Muscle of arm (tissue), 12 donors: Measurements from ENCODE around the gene MAS1. TPM values are rescaled to one million over a fixed set of nuclear protein-coding genes. Genes with fewer than 3 reads are reported as not detected.
"Not testable (repeated sequence)": the region's sequence is repeated elsewhere in the genome, so short reads cannot be mapped to it uniquely, and the experiment has no call there.

ENCODE experiments used
- DNase-seq: peaks from one replicate; pipeline ENCODE4 v3.0.0-alpha.2; 2013
- polyA plus RNA-seq, 12 donors: library from polyadenylated mRNA; unstranded; fragments of 120-200 nt; gene quantifications; one replicate each; pipeline ENCODE4 v1.2.1, GENCODE V29; 2013; ENCODE audit not compliant: insufficient read length in 12 of 12

MAS1 gene
- polyA plus RNA-seq, 12 donors, result 0.11 to 1.1 (median 0.30) TPM; not detected in 2

DNA sequence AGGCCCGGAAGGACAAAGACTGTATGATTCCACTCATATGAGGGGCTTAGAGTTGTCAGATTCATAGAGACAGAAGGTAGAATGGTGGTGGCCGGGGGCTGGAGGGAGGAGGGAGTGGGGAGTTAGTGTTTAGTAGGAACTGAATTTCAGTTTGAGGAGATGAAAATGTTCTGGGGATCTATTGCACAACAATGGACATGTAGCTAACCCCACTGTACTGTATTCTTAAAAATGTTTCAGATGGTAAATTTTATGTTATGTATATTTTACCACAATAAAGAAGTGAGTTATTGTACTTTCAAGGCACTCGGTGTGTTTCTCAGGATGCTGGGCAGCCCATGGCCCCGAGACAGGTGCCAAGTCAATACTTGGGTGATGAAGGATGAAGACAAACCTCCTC is 25.4 kb downstream of the MAS1 start:
- no peak for DNase-seq

DNA sequence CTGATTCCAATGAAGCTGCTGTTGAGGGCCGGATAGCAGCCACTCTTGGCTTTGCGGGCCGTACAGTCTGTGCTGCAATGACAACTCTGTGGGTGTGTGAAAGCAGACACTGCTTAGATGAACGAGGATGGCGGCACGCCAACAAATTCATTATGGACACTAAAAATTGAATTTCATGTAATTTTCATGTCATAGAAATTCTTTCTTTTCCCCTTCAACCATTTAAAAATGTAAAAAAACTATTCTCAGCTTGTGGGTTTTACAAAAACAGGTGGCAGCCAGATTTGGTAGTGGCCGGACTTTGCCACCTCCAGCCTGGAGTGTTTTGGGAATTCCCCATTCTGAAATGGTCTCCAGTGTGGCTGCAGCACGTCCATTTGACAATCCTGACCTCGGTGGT is 26.0 kb downstream of the MAS1 start:
- no peak for DNase-seq

DNA sequence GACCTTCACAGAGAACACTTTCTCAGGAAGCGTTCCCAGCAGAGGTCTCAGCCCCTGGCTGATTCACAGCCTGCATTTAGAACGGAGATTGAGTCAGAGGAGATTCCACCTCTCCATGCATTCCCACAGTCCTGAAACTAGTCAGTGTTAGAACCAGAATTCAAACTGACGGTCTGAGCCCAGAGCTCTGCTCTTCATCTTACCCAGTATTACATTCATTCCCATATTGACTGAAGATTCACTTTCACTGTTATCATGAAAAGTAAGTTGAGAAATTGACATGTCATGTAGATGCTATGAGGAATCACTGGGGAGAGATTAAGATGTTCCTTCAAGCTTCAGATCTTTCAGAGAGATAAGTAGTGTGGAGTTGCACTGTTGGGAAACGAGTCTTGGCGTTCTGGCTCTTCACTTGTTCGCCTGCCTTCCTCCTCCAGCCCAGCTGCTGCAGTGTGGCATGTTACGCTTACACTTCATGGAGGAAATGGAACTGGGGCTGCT is 28.3 kb downstream of the MAS1 start:
- no peak for DNase-seq

DNA sequence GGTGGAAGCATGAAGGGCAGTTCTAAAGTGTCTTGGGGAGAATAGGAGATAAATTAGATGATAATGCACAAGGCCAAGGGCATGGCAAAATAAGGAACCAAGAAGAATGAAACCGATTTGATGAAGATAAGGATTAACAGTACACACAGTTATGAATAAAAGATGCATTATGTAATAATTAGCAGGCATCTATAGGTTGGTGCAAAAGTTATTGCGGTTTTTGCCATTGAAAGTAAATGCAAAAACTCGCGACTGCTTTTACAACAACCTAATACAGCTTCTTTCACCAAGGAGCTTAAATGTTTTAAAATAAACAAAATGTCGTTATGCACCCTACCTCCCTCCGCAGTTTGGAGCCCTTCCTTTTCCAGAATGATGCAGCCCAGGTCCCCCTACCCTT is 29.0 kb downstream of the MAS1 start:
- DNase-seq, result no peak

DNA sequence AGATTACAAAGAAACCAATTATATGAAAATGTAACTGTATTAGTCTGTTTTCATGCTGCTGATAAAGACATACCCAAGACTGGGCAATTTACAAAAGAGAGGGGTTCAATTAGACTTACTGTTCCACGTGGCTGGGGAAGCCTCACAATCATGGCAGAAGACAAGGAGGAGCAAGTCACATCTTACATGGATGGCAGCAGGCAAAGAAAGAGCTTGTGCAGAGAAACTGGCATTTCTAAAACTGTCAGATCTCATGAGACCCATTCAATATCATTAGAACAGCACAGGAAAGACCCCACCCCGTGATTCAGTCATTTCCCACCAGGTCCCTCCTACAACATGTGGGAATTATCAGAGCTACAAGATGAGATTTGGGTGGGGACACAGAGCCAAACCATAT is 33.4 kb downstream of the MAS1 start:
- DNase-seq, result not testable (repeated sequence)

DNA sequence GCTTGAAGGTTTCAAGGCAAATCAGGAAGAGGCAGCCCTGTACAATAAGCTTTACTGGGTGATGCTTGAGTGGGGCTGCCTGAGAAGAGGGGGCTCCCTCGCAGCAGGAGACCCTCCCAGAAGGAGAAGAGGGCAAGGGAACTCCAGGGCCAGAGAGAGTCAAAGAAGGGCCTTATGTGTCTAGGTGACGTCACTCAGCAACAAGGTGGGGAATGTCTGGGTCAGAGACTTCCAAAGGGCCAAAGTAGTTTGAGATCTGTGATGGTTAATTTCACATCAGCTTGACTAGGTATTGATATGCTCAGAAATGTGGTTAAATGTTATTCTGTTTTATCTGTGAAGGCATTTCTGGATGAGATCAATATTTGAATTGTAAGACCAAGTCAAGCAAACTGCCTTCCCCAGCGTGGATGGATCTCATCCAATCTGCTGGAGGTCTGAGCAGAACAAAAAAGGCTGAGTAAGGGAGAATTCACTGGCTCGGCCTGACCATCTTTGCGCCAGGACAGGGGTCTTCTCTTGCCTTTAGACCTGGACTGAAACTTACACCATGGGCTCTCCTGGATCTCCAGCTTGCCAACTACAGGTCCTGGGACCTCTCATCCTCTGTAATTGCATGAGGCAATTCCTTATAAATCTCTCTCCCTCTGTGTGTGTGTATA is 35.9 kb downstream of the MAS1 start:
- no peak for DNase-seq

DNA sequence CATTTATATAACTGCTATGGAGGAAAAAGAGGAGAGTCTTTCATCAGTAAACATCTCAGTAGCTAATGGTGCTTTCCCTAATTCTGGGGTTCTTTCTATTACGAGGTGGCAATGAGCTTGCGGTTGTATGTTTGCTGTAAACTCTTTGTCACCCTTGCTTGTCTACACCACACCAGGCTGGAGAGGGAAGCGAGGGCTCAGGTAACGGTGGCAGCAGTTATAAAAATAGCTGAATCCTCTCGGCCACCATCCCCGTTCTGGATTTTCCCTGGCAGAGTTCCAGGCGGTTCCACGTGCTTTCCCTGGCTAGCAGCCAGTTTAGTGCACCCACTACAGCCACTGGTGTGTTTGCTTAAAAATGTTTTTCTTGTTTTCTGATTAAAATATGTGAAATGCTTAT is 39.0 kb downstream of the MAS1 start:
- DNase-seq, result no peak

DNA sequence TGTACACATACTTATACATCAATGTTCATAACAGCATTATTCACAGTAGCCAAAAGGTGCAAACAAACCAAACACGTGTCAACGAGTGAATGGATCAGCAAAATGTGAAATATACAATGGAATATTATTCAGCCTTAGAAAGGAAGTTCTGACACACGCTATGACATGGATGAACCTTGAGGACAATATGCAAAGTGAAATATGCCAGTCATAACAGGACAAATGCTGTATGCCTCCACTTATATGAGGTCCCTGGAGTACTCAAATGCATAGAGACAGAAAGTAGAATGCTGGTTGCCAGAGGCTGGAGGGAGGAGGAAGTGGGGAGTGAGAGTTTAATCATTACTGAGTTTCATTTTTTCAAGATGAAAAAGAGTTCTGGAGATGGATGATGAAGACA is 40.3 kb downstream of the MAS1 start:
- DNase-seq, result no peak

DNA sequence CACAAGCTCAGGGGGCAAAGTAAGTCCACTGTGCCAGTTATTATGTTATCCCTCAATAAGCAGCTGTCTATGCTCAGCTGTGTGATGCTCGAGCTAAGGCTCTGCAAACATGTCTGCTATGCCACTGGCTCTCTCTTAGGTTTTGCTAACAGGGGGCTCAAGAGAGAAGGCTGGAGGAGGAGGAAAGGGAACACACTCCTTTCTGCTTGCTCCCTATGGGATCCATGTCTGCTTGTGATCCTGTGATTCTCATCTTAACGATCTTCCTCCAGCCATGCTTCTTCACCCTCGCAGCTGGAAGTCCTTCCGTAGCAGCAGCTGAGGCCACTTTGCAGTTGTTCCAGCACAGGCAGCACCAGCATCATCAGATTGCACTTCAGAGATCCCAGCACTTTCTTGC is 41.1 kb downstream of the MAS1 start:
- DNase-seq, result no peak

DNA sequence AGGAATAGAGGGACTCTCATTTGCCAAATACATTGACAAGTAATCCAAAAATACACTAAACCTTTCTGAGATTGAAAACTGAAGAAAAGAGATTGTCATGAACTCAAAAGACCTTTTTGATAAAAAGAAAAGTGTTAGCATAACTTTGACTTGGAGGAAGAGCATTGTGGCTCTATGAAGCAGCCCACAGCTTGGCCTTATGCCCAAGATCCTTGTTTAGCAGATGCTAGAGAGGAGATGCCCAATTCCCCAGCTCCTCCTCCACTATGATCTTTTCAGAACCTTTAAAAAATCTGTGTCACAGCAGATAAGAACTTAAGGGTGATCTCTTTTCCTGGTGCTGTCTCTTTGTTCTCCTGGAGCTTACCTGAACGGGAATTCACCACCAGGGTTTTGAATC is 42.3 kb downstream of the MAS1 start:
- no peak for DNase-seq

DNA sequence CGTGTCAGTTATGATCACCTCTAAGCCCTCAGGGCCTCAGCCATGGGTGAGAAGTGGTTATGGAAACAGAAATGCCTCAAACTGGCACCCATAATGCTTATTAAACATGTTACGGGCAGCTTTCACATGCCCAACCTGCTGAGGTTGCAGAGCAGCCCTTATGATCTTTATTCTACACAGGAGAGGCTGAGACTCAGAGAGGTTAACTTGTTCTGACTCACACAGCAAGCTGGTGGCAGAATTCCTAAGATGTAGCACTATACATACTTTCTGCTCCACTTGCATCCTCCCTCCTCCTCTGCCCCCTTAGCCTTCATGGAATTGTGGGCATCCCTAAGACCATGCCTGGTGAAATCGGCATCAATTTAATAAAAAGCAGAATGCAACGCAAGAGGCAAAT is 43.4 kb downstream of the MAS1 start:
- no peak for DNase-seq

DNA sequence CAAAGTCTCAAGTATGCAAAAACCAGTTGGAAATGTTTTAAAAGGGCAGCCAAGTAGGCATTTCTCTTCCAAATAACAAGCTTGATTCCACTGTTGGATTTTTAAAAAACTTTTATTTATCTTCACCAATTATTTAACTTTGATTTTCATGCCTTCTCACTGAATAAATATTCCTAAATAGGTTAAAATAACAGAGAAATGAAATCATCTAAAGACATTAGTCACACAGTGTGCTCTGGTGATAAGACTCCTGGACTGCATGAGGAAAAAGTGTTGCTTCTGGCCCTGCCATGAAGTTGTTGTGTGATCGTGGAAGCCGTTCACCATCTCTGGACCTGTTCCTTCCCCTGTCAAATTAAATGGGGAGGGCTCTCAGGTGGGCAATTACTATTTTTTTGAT is 44.3 kb downstream of the MAS1 start:
- DNase-seq, result no peak

DNA sequence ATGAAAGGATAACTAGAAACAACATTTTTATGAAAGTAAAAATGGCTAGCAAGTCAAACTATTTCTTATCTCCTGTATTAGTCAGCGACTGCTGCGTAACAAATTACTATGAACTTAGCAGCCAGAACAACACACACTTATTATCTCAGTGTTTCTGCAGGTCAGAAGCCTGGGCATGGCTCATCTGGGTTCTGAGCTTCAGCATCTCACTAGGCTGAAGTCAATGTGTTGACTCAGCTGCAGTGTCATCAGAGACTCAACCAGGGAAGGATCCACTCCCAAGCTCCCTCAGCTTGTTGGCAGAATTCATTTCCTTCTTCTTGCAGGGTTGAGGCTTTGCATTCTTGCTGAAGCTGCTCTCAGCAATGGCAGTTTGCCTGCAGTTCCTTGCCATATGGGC is 44.8 kb downstream of the MAS1 start:
- DNase-seq, result no peak

DNA sequence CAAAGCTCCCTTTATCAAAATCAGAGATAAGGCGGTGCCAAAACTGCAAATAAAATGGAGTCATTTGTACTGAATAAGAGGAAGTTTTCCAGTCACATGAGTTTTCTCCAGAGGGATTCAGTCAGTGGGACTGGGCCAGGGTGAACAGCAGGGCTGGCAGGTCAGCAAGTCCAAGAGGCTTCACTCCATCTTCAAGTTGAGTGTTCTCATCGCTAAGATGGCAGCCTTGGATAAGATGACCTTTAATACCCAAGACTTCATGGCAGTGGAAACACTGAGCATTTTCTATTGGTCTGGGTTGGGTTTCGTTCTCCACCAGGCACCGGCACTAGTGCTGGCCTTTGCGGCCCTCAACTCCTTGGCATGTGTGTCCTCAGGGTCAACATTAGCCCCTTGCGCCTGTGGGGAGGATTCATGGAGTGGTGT is 48.8 kb downstream of the MAS1 start:
- no peak for DNase-seq

Other genes starting within 250 kb of the MAS1 start
- 100 to 1,000 TPM in 5 of 12 donors, 10 to 100 TPM in 6, not detected in 1; 66.3 to 109 (median 97.4) TPM for gene SOD2, start 197.7 kb upstream of the MAS1 start, polyA plus RNA-seq
- 100 to 1,000 TPM in 2 of 12 donors, 10 to 100 TPM in 10; 63.0 to 348 (median 84.9) TPM for gene WTAP, start 163.5 kb upstream of the MAS1 start, polyA plus RNA-seq
- gene ACAT2, start 128.9 kb upstream of the MAS1 start, polyA plus RNA-seq, result 10 to 100 TPM in 10 of 12 donors, 1 to 10 TPM in 1, not detected in 1; 7.8 to 30.6 (median 19.7) TPM
- gene TCP1, start 101.4 kb upstream of the MAS1 start, polyA plus RNA-seq, result 100 to 1,000 TPM in 11 of 12 donors, not detected in 1; 122 to 231 (median 218) TPM
- gene MRPL18, start 100.5 kb upstream of the MAS1 start, polyA plus RNA-seq, result 10 to 100 TPM in 11 of 12 donors, not detected in 1; 54.5 to 74.2 (median 66.3) TPM
- under 1 TPM in 8 of 12 donors, not detected in 4; 0.13 to 0.54 (median 0.22) TPM for gene PNLDC1, start 90.7 kb upstream of the MAS1 start, polyA plus RNA-seq
- 100 to 1,000 TPM in 9 of 12 donors, 10 to 100 TPM in 2, not detected in 1; 74.0 to 149 (median 125) TPM for gene IGF2R, start 78.1 kb downstream of the MAS1 start, polyA plus RNA-seq
- 1 to 10 TPM in 2 of 12 donors, under 1 TPM in 8, not detected in 2; 0.46 to 2.1 (median 0.80) TPM for gene SLC22A1, start 230.8 kb downstream of the MAS1 start, polyA plus RNA-seq